Activated T-cell treated with anti-CD3 and anti-CD28 coated beads for 24 hours (primary cell): ENCODE measurements around the gene RFC4.

Source experiments
- DNase-seq: peaks from one replicate; pipeline ENCODE4 v3.0.0-alpha.2; 2020; ENCODE audit warnings: low read depth

The RFC4 gene

GRCh38 chr3:186743666-186744065 lies 62.6 kb downstream of the RFC4 start:
- no peak for DNase-seq

GRCh38 chr3:186742618-186743380 lies 63.5 kb downstream of the RFC4 start:
- DNase-seq: no peak
